ENCODE measurements around the gene SLC2A6. TPM values are rescaled to one million over a fixed set of nuclear protein-coding genes. Genes with fewer than 3 reads are reported as not detected.

SLC2A6 gene
- total and polyA plus RNA-seq, 8 donors: 1.9 to 22.4 (median 2.9) TPM

DNA sequence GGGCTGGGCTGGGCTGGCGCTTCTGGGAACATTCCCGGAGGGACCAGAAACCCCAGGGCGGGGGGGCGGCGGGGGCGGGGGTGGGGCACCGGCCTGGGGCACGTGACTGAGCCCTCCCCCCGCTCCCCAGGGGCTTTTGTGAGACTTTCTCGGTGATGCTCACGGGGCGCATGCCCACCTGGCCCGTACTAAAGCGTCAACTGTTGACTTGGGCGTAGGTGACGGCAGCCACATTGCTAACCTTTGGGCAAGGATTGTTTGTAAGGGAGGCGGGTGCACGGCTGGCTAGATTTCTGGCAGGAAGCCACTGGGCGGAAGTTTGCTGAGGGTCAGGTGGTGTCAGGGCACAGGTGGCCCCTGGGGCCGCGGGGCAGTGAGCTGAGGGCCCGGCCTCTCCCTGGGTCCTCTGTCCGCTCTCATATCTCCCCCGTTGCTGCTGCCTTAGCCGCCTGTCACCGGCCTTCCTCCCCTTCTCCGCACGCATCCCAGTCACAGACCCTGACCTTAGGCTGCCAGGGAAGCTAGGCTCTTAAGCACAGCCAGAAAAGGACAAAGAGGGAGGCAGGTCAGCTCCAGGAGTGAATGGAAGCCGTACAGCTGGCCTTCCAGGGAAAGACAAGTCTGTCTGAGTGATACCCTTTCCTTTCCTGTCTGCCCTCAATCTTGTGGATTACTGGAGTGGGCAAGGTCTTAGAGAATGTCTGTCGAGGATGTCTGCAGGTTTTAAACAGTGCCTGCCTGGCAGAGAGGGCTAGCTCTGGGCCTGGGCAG, 18.3 kb downstream of the SLC2A6 start:
- peaks cover 11 to 27% of the 10 kb centered on the region in 2 donors for H3K4me1 ChIP-seq

DNA sequence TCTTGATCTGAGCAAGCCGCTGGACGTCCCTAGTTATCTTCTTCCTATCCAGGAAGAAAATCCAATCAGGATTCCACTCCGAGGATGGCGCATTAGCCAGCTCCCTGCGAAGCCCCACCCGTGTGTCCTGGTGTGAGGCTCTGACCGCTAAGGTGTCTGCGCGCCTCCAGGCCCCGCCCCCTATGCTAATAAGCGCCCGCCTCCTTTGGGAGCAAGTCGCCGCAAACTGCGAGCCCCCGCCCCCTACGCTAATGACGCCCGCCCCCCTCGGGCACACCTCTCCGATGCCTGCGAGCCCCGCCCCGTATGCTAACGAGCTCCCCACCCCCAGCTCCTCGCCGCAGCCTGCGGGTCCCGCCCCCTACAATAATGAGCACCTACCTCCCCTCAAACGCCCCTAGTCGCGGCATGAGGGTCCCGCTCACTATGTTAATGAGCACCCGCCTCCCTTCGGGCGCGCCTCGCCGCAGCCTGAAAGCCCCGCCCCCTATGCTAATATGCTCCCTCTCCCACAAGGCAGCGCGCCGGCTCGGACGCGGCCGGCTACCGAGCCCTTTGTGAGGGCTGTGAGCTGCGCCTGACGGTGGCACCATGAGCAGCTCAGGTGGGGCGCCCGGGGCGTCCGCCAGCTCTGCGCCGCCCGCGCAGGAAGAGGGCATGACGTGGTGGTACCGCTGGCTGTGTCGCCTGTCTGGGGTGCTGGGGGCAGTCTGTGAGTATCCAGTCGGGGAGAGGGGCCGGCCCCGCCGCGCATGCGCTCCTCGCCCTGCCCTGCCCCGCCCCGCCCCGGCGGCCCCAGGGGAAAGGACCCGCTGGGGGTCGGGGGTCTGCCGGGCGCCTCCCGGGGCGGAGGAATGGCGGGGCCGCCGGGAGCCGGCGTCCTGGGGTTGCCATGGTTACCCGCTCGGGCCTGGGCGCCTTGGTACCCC, 19.2 kb downstream of the SLC2A6 start, which contains the start of gene CACFD1:
TSS of gene CACFD1 (plus strand) at position 503 of the 929 bp plus-strand sequence. CDS start at position 592, 89 bp downstream.
- H3K27ac ChIP-seq: peak within 1 kb of the TSS; percentile 86
- intact Hi-C loops (cut with DNase I): no loop called here
- no peaks in the 10 kb centered on the region for H3K27me3 ChIP-seq
- DNase-seq (peak; percentile 94 to 99 (median 96)), ATAC-seq (peak; percentile 90)
- H3K4me3 ChIP-seq: peak within 1 kb of the TSS; percentile 71 to 89
- TF ChIP-seq, protein P1, sequence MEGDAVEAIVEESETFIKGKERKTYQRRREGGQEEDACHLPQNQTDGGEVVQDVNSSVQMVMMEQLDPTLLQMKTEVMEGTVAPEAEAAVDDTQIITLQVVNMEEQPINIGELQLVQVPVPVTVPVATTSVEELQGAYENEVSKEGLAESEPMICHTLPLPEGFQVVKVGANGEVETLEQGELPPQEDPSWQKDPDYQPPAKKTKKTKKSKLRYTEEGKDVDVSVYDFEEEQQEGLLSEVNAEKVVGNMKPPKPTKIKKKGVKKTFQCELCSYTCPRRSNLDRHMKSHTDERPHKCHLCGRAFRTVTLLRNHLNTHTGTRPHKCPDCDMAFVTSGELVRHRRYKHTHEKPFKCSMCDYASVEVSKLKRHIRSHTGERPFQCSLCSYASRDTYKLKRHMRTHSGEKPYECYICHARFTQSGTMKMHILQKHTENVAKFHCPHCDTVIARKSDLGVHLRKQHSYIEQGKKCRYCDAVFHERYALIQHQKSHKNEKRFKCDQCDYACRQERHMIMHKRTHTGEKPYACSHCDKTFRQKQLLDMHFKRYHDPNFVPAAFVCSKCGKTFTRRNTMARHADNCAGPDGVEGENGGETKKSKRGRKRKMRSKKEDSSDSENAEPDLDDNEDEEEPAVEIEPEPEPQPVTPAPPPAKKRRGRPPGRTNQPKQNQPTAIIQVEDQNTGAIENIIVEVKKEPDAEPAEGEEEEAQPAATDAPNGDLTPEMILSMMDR (IDR thresholded peaks at IDR 0.05): no peak
- H3K36me3 ChIP-seq: no peaks in the 10 kb centered on the region
- peaks cover 11 to 24% of the 10 kb centered on the region in 2 donors for H3K4me1 ChIP-seq
- H3K9me3 ChIP-seq: no peaks in the 10 kb centered on the region

More for the DNA sequence above, 18.3 kb downstream of the SLC2A6 start:
- Histone ChIP-seq H3K27me3 (no peaks in the 10 kb centered on the region), H3K36me3 (peaks cover 0 to 4% of the 10 kb centered on the region in 2 donors), H3K4me3 (peak overlapping the region; percentile 71 to 89), H3K9me3 (no peaks in the 10 kb centered on the region), H3K27ac (peak overlapping the region; percentile 86)
- ATAC-seq (peak; percentile 4), DNase-seq (peak; percentile 26 to 85 (median 69))
- intact Hi-C loops (cut with DNase I): no loop called here
- TF ChIP-seq, protein P1 (IDR thresholded peaks at IDR 0.05): no peak

DNA sequence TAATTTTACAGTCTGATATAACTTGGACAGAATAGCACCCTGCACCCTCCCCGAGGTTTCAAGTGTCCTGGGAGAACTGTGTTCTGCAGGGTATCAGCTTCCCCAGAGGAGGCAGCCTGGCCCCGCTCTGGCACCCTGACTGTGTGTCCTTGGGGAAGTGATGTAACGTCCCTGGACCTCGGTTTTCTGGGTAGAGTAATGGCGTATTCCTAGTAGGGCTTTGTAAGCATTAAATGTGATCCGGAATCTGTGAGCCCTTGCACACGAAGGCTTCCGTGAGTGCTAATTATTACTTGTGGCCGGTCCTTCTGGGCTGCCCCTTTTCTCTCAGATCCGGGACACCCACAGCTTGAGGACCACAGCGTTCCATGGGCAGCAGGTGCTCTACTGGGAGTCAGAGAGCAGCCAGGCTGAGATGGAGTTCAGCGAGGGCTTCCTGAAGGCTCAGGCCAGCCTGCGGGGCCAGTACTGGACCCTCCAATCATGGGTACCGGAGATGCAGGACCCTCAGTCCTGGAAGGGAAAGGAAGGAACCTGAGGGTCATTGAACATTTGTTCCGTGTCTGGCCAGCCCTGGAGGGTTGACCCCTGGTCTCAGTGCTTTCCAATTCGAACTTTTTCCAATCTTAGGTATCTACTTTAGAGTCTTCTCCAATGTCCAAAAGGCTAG, 20.1 kb downstream of the SLC2A6 start:
- TF ChIP-seq, protein P1 (IDR thresholded peaks at IDR 0.05): no peak
- H3K4me1 ChIP-seq: peaks cover 11 to 21% of the 10 kb centered on the region in 2 donors
- no peak for ATAC-seq
- peak overlapping the region; percentile 71 to 89 for H3K4me3 ChIP-seq
- H3K27ac ChIP-seq: peak overlapping the region; percentile 86
- intact Hi-C loops (cut with DNase I): no loop called here
- peak in 1 of 4 donors; percentile 77 for DNase-seq
- no peaks in the 10 kb centered on the region for H3K36me3 ChIP-seq
- H3K9me3 ChIP-seq: no peaks in the 10 kb centered on the region
- H3K27me3 ChIP-seq: no peaks in the 10 kb centered on the region

DNA sequence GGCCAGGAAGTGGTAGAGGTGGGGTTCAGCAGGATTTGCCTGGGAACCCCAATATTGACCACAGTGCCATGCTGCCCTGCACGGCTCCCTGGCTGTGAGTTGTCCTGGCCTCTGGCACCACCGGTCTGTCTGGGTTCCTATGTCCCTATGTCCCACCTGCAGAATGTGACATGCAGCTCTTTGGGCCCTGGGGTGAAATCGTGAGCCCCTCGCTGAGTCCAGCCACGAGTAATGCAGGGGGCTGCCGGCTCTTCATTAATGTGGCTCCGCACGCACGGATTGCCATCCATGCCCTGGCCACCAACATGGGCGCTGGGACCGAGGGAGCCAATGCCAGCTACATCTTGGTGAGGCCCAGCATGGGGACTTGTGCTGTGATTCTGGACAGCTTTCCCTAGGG, 21.2 kb downstream of the SLC2A6 start:
- TF ChIP-seq, protein P1 (IDR thresholded peaks at IDR 0.05): no peak
- intact Hi-C loops (cut with DNase I): no loop called here
- Histone ChIP-seq H3K4me1 (peaks cover 11 to 21% of the 10 kb centered on the region in 2 donors), H3K9me3 (no peaks in the 10 kb centered on the region), H3K4me3 (no peak overlapping the region), H3K36me3 (no peaks in the 10 kb centered on the region), H3K27me3 (no peaks in the 10 kb centered on the region), H3K27ac (no peak overlapping the region)
- ATAC-seq (no peak), DNase-seq (no peak)
